ENCODE measurements around the gene LRRFIP1. TPM values are rescaled to one million over a fixed set of nuclear protein-coding genes. Genes with fewer than 3 reads are reported as not detected.

LRRFIP1 gene
- total and polyA plus RNA-seq, 2 of the 13 experiments (the other 11 are each of a cell fraction or from before 2014, with no cell fraction given) = 15.9 to 40.5 TPM

DNA sequence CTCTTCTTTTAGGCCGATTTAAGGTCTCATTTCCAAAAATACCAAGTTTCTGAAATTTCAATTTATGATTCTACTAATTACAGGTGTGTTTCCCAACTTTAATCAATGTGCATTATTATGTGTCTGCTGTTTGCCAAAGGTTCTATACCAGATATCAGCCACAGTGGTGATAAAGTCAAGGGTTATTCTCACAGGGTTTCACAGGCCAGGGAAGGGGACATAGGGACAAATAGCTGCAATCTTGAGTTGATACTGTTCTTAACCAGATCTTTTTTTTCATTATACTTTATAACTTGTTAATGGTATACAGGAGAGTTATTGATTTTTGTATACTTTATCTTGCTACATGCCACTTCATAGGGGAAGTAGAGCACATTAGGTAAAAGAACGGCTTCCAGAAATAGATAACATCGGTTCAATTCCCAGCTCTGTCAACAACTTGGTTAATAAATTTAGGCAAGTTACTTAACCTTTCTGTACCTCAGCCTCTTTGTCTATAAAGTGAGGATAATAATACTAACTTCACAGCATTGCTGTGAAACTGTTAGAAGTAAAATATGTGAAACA, 200.1 kb downstream of the LRRFIP1 start:
- Histone ChIP-seq H3K4me2 (ENCODE audit: low read depth, low read length) (no peak overlapping the region), H3K36me3 (replicated peaks in 1 of 2; ENCODE audit: control insufficient read depth in 1 of 2, insufficient read depth in 2 of 2, low read length in 2 of 2) (no peaks in the 10 kb centered on the region), H3K79me2 (ENCODE audit: insufficient read depth, low read length) (no peaks in the 10 kb centered on the region), H3K27me3 (ENCODE audit: control insufficient read depth in 1 of 2, insufficient read depth in 2 of 2, low read length in 2 of 2) (no peaks in the 10 kb centered on the region; a peak in 2 of 5 replicates), H3K4me3 (replicated peaks in 1 of 3; ENCODE audit: insufficient read depth in 1 of 3, low read depth in 2 of 3, low read length in 3 of 3) (no peak overlapping the region), H3K4me1 (ENCODE audit: insufficient read depth, low read length) (peaks cover 18% of the 10 kb centered on the region), H3K9ac (ENCODE audit: insufficient read depth, low read depth, low read length) (no peak overlapping the region), H3K27ac (ENCODE audit: extremely low read length, insufficient read depth, low read length) (no peak overlapping the region), H4K20me1 (ENCODE audit: insufficient read depth, low read length) (no peaks in the 10 kb centered on the region), H3K9me3 (ENCODE audit: low read length) (no peaks in the 10 kb centered on the region), H2AFZ (ENCODE audit: low read length) (no peak overlapping the region)
- in situ Hi-C loops (cut with HindIII; ENCODE audit: extremely low pct_ligation_motif_present, low pct_unique_long_range_greater_than_20kb) (no loop called here), intact Hi-C loops (cut with micrococcal nuclease; ENCODE audit: unreplicated experiment) (no loop called here)
- DNase-seq (ENCODE audit: low spot score) (no peak), ATAC-seq (no peak), FAIRE-seq (no peak)
- ChIA-PET CTCF (ENCODE audit: low intra/inter-chr PET ratio, low total read pairs) (no interaction called here), POLR2A (no interaction called here)
- no TSS peak for BruUV-seq (replicated peaks)
- TF ChIP-seq, protein P1, sequence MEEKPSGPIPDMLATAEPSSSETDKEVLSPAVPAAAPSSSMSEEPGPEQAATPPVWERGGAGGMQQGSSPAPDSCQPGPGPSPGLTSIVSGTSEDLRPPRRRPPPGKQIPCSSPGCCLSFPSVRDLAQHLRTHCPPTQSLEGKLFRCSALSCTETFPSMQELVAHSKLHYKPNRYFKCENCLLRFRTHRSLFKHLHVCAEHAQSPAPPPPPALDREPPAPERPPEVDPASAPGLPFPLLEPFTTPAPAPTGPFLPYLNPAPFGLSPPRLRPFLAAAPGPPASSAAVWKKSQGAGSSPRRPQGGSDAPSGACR (CRISPR knock-in tag; IDR thresholded peaks at IDR 0.05) = no peak
- TF ChIP-seq ERF (CRISPR knock-in tag; IDR thresholded peaks at IDR 0.05) = no peak
- TF ChIP-seq PAF1 (CRISPR knock-in tag; IDR thresholded peaks at IDR 0.05) = no peak
- TF ChIP-seq U2AF1 (optimal IDR thresholded peaks at IDR 0.05; ENCODE audit: low read depth, low read length) = no peak
- TF ChIP-seq ISL2 (CRISPR knock-in tag; IDR thresholded peaks at IDR 0.05) = no peak
- TF ChIP-seq ZNF839 (CRISPR knock-in tag; IDR thresholded peaks at IDR 0.05; ENCODE audit: borderline replicate concordance) = no peak
- TF ChIP-seq, protein P2, sequence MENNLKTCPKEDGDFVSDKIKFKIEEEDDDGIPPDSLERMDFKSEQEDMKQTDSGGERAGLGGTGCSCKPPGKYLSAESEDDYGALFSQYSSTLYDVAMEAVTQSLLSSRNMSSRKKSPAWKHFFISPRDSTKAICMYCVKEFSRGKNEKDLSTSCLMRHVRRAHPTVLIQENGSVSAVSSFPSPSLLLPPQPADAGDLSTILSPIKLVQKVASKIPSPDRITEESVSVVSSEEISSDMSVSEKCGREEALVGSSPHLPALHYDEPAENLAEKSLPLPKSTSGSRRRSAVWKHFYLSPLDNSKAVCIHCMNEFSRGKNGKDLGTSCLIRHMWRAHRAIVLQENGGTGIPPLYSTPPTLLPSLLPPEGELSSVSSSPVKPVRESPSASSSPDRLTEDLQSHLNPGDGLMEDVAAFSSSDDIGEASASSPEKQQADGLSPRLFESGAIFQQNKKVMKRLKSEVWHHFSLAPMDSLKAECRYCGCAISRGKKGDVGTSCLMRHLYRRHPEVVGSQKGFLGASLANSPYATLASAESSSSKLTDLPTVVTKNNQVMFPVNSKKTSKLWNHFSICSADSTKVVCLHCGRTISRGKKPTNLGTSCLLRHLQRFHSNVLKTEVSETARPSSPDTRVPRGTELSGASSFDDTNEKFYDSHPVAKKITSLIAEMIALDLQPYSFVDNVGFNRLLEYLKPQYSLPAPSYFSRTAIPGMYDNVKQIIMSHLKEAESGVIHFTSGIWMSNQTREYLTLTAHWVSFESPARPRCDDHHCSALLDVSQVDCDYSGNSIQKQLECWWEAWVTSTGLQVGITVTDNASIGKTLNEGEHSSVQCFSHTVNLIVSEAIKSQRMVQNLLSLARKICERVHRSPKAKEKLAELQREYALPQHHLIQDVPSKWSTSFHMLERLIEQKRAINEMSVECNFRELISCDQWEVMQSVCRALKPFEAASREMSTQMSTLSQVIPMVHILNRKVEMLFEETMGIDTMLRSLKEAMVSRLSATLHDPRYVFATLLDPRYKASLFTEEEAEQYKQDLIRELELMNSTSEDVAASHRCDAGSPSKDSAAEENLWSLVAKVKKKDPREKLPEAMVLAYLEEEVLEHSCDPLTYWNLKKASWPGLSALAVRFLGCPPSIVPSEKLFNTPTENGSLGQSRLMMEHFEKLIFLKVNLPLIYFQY (CRISPR knock-in tag; IDR thresholded peaks at IDR 0.05; ENCODE audit: borderline replicate concordance) = no peak
- TF ChIP-seq KAT8 (CRISPR knock-in tag; IDR thresholded peaks at IDR 0.05) = no peak
- TF ChIP-seq, protein P3, sequence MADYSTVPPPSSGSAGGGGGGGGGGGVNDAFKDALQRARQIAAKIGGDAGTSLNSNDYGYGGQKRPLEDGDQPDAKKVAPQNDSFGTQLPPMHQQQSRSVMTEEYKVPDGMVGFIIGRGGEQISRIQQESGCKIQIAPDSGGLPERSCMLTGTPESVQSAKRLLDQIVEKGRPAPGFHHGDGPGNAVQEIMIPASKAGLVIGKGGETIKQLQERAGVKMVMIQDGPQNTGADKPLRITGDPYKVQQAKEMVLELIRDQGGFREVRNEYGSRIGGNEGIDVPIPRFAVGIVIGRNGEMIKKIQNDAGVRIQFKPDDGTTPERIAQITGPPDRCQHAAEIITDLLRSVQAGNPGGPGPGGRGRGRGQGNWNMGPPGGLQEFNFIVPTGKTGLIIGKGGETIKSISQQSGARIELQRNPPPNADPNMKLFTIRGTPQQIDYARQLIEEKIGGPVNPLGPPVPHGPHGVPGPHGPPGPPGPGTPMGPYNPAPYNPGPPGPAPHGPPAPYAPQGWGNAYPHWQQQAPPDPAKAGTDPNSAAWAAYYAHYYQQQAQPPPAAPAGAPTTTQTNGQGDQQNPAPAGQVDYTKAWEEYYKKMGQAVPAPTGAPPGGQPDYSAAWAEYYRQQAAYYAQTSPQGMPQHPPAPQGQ (CRISPR knock-in tag; IDR thresholded peaks at IDR 0.05; ENCODE audit: borderline replicate concordance) = no peak
- TF ChIP-seq HNRNPH1 (optimal IDR thresholded peaks at IDR 0.05; ENCODE audit: low read depth, low read length) = no peak
- TF ChIP-seq KLF12 (CRISPR knock-in tag; IDR thresholded peaks at IDR 0.05; ENCODE audit: borderline replicate concordance) = no peak
- TF ChIP-seq RFX1 (IDR thresholded peaks at IDR 0.05) = no peak
- TF ChIP-seq, protein P4, sequence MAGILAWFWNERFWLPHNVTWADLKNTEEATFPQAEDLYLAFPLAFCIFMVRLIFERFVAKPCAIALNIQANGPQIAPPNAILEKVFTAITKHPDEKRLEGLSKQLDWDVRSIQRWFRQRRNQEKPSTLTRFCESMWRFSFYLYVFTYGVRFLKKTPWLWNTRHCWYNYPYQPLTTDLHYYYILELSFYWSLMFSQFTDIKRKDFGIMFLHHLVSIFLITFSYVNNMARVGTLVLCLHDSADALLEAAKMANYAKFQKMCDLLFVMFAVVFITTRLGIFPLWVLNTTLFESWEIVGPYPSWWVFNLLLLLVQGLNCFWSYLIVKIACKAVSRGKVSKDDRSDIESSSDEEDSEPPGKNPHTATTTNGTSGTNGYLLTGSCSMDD (CRISPR knock-in tag; IDR thresholded peaks at IDR 0.05) = no peak
- WGBS (ENCODE audit: low lambda C conversion rate) = under 1% methylated on average over 3 of the region's 3 CpGs

Data from HepG2 (cell line).